B cell (primary cell): ENCODE data around the gene C10orf90.

Experiments used
- CTCF ChIP-seq: fragments of 200-600 bp; IDR thresholded peaks from one replicate; pipeline ENCODE4 v1.8.0; 2022; ENCODE audit warnings: antibody characterized with exemption, mild to moderate bottlenecking
- EZH2 ChIP-seq: IDR thresholded peaks from 2 replicates; pipeline ENCODE4 v1.6.1; 2012; ENCODE audit warnings: borderline replicate concordance, low read depth, mild to moderate bottlenecking, moderate library complexity, low read length; ENCODE audit not compliant: insufficient read depth, poor library complexity, severe bottlenecking

DNA sequence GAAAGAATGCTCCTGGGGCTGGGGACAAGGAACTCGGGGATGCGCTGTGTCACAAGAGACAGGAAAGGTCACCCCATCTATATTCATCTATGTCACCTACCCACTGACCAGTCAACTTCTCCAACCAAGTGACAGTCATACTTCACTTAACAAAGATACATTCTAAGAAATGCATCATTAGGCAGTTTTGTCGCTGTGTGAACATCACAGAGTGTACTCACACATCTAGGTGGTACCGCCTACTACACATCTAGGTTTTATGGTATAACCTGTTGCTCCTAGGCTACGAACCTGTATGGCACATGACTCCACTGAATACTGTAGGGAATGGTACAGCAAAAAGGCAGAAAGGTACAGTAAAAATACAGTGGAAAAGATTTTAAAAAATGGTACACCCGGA lies 278.4 kb downstream of the C10orf90 start:
- TF ChIP-seq EZH2 (no peak), CTCF (no peak)
